Posterior vena cava (tissue), 2 donors: Measurements from ENCODE around the gene HOMER1. TPM values are rescaled to one million over a fixed set of nuclear protein-coding genes. Genes with fewer than 3 reads are reported as not detected.

Experiments used
- DNase-seq: peaks from one replicate; pipeline ENCODE4 v3.0.0-alpha.2; 2020; ENCODE audit warnings: low spot score
- intact Hi-C, 2 donors: fragments of 100-400 bp; cut with DNase I; formaldehyde crosslinking; loops; one replicate each; pipeline versions ENCODE4 v1.14.1 to v1.14.2; 2022 to 2023
- total RNA-seq, 2 donors: library from RNA; stranded (reverse); fragmentation: NEBNext Ultra II Directional; extraction: Animal tissue kit (Norgen Biotek cat#: 25700); gene quantifications; one replicate each; pipeline ENCODE4 v1.2.1, GENCODE V29; 2021
- donor health status: DM: yes; HTN: yes; CAD: no.
- donor health status: DM: yes; HTN: yes; CAD: no.

HOMER1 gene
- total RNA-seq, 2 donors from 2014 or later = 6.8 to 7.8 TPM

DNA sequence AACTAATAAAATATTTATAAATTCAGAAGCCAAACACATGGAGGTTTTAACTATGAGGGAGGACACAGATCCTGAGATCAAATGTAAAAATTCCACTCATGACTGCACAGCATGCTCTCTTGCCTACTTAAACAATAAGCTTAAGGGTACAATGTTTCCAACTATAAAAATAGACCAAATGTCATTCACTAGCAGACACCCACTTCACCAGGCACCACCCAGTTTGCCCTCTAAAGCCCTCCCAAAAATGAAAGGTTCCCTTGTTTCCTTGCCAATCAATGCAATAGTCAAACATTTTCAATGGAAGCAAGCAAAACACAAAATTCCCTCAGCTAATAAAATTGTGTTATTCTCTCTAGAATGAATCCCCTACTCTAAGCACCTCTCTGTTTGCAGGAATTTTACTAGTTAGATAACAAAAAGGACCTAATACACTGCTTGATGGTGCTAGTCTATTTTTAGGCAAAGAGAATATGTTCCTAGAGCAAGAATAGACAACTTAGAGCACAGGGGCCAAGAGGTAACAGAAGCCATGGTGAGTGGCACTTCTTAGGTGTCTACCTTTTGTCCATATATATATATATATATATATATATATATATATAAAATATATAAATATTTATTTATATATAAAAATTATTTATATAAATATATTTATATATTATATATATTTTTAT is 135.3 kb downstream of the HOMER1 start:
- no peak for DNase-seq
- intact Hi-C loops = no loop called here

GRCh38 chr5:79357398-79357797 is 156.5 kb downstream of the HOMER1 start:
- intact Hi-C loops = no loop called here
- no peak for DNase-seq

DNA sequence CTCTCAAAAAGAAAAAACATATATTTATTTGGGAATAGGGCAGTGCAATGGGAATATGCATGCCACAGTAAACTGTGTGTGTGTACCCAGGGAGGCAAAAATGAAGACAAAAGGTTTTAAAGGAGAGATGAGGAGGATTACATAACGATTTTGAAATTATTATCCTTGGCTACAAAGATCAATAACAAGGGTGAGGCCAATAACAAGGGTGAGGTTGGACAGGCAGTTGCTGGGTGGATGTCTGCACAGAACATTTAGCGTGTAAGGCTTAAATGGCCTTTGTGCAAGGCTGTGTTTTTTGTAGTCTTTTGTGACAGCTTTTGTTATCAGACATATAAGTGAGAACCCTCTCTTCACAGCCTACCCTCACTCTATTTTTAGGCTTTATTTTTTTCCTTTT is 164.1 kb downstream of the HOMER1 start:
- no peak for DNase-seq
- intact Hi-C loops = no loop called here

DNA sequence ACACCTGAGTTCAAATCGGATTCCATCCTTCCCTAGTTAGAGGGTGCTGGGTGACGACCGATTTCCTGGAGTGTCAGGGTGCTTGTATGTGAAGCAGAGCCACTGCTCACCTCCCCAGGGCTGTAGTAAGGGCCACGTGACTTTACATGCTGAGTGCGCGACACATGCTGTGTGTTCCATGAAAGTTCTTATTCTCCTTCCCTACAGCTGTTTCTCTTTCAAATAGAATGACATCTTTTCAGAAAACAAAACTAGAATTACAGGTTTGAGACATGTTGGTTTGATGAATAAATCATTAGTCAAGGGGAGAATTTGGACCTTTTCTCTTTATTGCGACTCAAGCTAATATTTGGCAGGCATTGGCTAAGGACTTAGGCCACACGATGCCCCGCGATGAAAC is 164.9 kb downstream of the HOMER1 start:
- no peak for DNase-seq
- intact Hi-C loops = no loop called here

GRCh38 chr5:79346420-79346824 is 167.5 kb downstream of the HOMER1 start:
- intact Hi-C loops = no loop called here
- no peak for DNase-seq

GRCh38 chr5:79333852-79334557 is 179.9 kb downstream of the HOMER1 start:
- no peak for DNase-seq
- intact Hi-C loops = no loop called here

DNA sequence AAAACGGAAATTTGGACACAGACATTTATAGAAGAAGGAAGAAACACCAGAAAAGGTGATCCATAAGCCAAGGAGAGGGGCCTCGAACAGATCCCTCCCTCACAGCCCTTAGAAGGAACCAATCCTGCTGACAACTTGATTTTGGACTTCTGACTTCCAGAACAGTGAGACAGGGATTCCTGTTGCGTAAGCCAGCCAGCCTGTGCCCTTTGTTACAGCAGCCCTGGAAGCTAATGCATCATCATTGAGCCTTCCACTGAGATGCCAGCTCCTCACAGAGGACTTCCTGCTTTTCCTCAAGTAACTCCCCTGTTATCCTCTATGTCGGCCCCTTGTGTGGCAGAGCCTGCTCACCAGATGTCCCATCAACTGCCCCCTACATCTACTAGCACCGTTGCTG is 183.9 kb downstream of the HOMER1 start:
- DNase-seq = no peak
- intact Hi-C loops = no loop called here

- DNase-seq = no peak
- intact Hi-C loops = no loop called here
Measured at GRCh38 chr5:79329453-79329852, 184.5 kb downstream of the HOMER1 start.

Other genes with a start within 250 kb of the HOMER1 start
- 10 to 100 TPM; 60.7 to 66.5 TPM for gene TENT2, start 98.3 kb upstream of the HOMER1 start, total RNA-seq
- gene CMYA5, start 175.7 kb upstream of the HOMER1 start, total RNA-seq = 1 to 10 TPM; 2.6 to 3.5 TPM